SK-N-SH (cell line): ENCODE data around the gene SLC9C1. TPM values are rescaled to one million over a fixed set of nuclear protein-coding genes. Genes with fewer than 3 reads are reported as not detected.

ENCODE experiments used
- CTCF ChIA-PET: fragments of 300-600, 350-600 bp; formaldehyde crosslinking; extraction: SDS; loops from one replicate; lab custom pipeline; 2021; lab: Yijun Ruan, JAX
- POLR2A ChIA-PET: fragments of 350-600 bp; sonication (Branson Sonifier 250); formaldehyde crosslinking; extraction: SDS; loops from one replicate; lab custom pipeline; 2020; ENCODE audit warnings: antibody characterized with exemption, inconsistent platforms; lab: Yijun Ruan, JAX
- DNase-seq: peaks from one replicate; pipeline ENCODE4 v3.0.0; 2012
- H2AFZ ChIP-seq: fragments of 200-600 bp; sonication (generic); 2 replicates; pipeline ENCODE4 v1.8.1; 2016; ENCODE audit warnings: antibody characterized with exemption, mild to moderate bottlenecking, low read depth
- H3F3A ChIP-seq: fragments of 200-600 bp; sonication (generic); replicated peaks from 2 replicates; pipeline ENCODE3; 2016; ENCODE audit warnings: antibody characterized with exemption, mild to moderate bottlenecking; ENCODE audit not compliant: insufficient read depth
- H3K27ac ChIP-seq, 2 experiments: fragments of 200-500 bp in 1 of 2; fragments of 200-600 bp in 1 of 2; sonication (Bioruptor generic) in 1 of 2; sonication (generic), shearing (Covaris generic) in 1 of 2; 2 replicates each; pipeline versions ENCODE4 v1.5.1 to v1.6.1; 2014 to 2016; ENCODE audit warnings: low read depth in 2 of 2, inconsistent platforms in 1 of 2, low read length in 1 of 2, mild to moderate bottlenecking in 1 of 2, mixed read lengths in 1 of 2
- H3K27me3 ChIP-seq: fragments of 200-600 bp; sonication (generic), shearing (Covaris generic); 2 replicates; pipeline ENCODE4 v1.6.1; 2016; ENCODE audit warnings: mixed run types; ENCODE audit not compliant: insufficient read depth
- H3K36me3 ChIP-seq, 2 experiments: fragments of 200-500 bp in 1 of 2; fragments of 200-600 bp in 1 of 2; sonication (Bioruptor generic) in 1 of 2; sonication (generic) in 1 of 2; replicated peaks in 1 of 2; 2 replicates each; pipeline versions ENCODE3 to v1.5.1; 2014 to 2016; ENCODE audit warnings: low read length in 1 of 2, mild to moderate bottlenecking in 1 of 2; ENCODE audit not compliant: insufficient read depth in 2 of 2, control insufficient read depth in 1 of 2
- H3K4me1 ChIP-seq, 2 experiments: fragments of 200-500 bp in 1 of 2; fragments of 200-600 bp in 1 of 2; sonication (Bioruptor generic) in 1 of 2; sonication (generic), shearing (Covaris generic) in 1 of 2; 2 replicates each; pipeline versions ENCODE4 v1.5.1 to v1.6.1; 2014 to 2016; ENCODE audit warnings: low read depth in 1 of 2, low read length in 1 of 2, mixed run types in 1 of 2; ENCODE audit not compliant: insufficient read depth in 2 of 2, control insufficient read depth in 1 of 2
- H3K4me2 ChIP-seq: fragments of 200-600 bp; sonication (generic), shearing (Covaris generic); 2 replicates; pipeline ENCODE4 v1.6.1; 2017; ENCODE audit warnings: mixed run types
- H3K4me3 ChIP-seq, 2 experiments: fragments of 200-500 bp in 1 of 2; fragments of 200-600 bp in 1 of 2; sonication (Bioruptor generic) in 1 of 2; sonication (generic), shearing (Covaris generic) in 1 of 2; 2 replicates each; pipeline versions ENCODE4 v1.5.1 to v1.8.1; 2014 to 2016; ENCODE audit warnings: low read depth in 2 of 2, inconsistent platforms in 1 of 2, low read length in 1 of 2, mild to moderate bottlenecking in 1 of 2, mixed read lengths in 1 of 2, moderate library complexity in 1 of 2
- H3K79me2 ChIP-seq: fragments of 200-600 bp; sonication (generic); 2 replicates; pipeline ENCODE4 v1.8.1; 2017; ENCODE audit warnings: mild to moderate bottlenecking; ENCODE audit not compliant: insufficient read depth
- H3K9ac ChIP-seq: fragments of 200-600 bp; sonication (generic); 2 replicates; pipeline ENCODE4 v1.6.1; 2017; ENCODE audit warnings: mixed run types
- H3K9me2 ChIP-seq: fragments of 200-600 bp; sonication (generic); 2 replicates; pipeline ENCODE4 v1.6.1; 2017; ENCODE audit warnings: mixed run types
- H3K9me3 ChIP-seq: fragments of 200-600 bp; sonication (generic); 2 replicates; pipeline ENCODE4 v1.6.1; 2017; ENCODE audit warnings: mixed run types, mild to moderate bottlenecking, moderate library complexity
- H4K20me1 ChIP-seq: fragments of 200-600 bp; sonication (generic); 2 replicates; pipeline ENCODE4 v1.6.1; 2017; ENCODE audit warnings: mild to moderate bottlenecking, mixed run types; ENCODE audit not compliant: insufficient read depth
- FOSL2 ChIP-seq: IDR thresholded peaks from 2 replicates; pipeline ENCODE4 v1.4.0; 2012; ENCODE audit warnings: low read depth, mild to moderate bottlenecking, moderate library complexity, borderline replicate concordance
- MAX ChIP-seq: IDR thresholded peaks from 2 replicates; pipeline ENCODE4 v1.4.0; 2012; ENCODE audit warnings: low read depth
- NFIC ChIP-seq: IDR thresholded peaks from 2 replicates; pipeline ENCODE4 v1.4.0; 2012; ENCODE audit warnings: borderline replicate concordance
- RCOR1 ChIP-seq: fragments of 150-350 bp; IDR thresholded peaks from 2 replicates; pipeline ENCODE4 v1.6.1; 2017; ENCODE audit warnings: antibody characterized with exemption, low read length
- SIN3A ChIP-seq: IDR thresholded peaks from 2 replicates; pipeline ENCODE4 v1.6.1; 2012; ENCODE audit warnings: low read depth, mild to moderate bottlenecking, low read length, moderate library complexity, borderline replicate concordance
- WGBS: methylation state at CpG from one replicate; pipeline ENCODE4 v1.1.6; 2017; ENCODE audit warnings: low lambda C conversion rate; 5-methylcytosine and 5-hydroxymethylcytosine counted together
- polyA plus RNA-seq, 3 experiments: library from polyadenylated mRNA; depleted of rRNA; stranded (reverse); fragments of >200 nt; gene quantifications; 2 replicates each; pipeline ENCODE4 v1.2.3, GENCODE V29; 2012
- small RNA-seq, 7 experiments: library from RNA; depleted of rRNA; stranded (forward); fragments of <200 nt; gene quantifications; one replicate each; pipeline ENCODE3, GENCODE V24; 2012
- TF ChIP-seq, protein P1 (sequence below): IDR thresholded peaks from 2 replicates; pipeline ENCODE4; 2012
- TF ChIP-seq, protein P2 (sequence below): IDR thresholded peaks from 2 replicates; pipeline ENCODE4 v1.4.0; 2012; ENCODE audit warnings: low read depth, borderline replicate concordance
- TF ChIP-seq, protein P3 (sequence below): IDR thresholded peaks from 2 replicates; pipeline ENCODE4 v1.4.0; 2012; ENCODE audit warnings: low read depth, borderline replicate concordance

SLC9C1 gene
- polyA plus RNA-seq, 1 of the 3 experiments (the other 2 are of a cell fraction), result not detected

GRCh38 chr3:112092496-112093179, 201.4 kb downstream of the SLC9C1 start (continued):
- TF ChIP-seq, protein P1, sequence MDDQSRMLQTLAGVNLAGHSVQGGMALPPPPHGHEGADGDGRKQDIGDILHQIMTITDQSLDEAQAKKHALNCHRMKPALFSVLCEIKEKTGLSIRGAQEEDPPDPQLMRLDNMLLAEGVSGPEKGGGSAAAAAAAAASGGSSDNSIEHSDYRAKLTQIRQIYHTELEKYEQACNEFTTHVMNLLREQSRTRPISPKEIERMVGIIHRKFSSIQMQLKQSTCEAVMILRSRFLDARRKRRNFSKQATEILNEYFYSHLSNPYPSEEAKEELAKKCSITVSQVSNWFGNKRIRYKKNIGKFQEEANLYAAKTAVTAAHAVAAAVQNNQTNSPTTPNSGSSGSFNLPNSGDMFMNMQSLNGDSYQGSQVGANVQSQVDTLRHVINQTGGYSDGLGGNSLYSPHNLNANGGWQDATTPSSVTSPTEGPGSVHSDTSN, result no peak
- TF ChIP-seq NFIC, result no peak
- no peak for TF ChIP-seq RCOR1
- no peak for TF ChIP-seq SIN3A
- no peak for TF ChIP-seq FOSL2
- TF ChIP-seq MAX, result no peak
- TF ChIP-seq, all 33 proteins: peak for 0

- CTCF ChIA-PET, result no interaction called here
- H2AFZ ChIP-seq, result no peak overlapping the region
- peaks cover 5% of the 10 kb centered on the region in 2 experiments; a peak in 2 of 4 replicates for H3K4me1 ChIP-seq
- H3K4me2 ChIP-seq, result no peak overlapping the region
- H3K36me3 ChIP-seq, result peaks cover 0 to 13% of the 10 kb centered on the region in 2 experiments
- no peak for DNase-seq
- 86% methylated on average over 6 of the region's 6 CpGs for WGBS
- peaks cover 64% of the 10 kb centered on the region for H3K79me2 ChIP-seq
- POLR2A ChIA-PET, result no interaction called here
- TF ChIP-seq, protein P2, sequence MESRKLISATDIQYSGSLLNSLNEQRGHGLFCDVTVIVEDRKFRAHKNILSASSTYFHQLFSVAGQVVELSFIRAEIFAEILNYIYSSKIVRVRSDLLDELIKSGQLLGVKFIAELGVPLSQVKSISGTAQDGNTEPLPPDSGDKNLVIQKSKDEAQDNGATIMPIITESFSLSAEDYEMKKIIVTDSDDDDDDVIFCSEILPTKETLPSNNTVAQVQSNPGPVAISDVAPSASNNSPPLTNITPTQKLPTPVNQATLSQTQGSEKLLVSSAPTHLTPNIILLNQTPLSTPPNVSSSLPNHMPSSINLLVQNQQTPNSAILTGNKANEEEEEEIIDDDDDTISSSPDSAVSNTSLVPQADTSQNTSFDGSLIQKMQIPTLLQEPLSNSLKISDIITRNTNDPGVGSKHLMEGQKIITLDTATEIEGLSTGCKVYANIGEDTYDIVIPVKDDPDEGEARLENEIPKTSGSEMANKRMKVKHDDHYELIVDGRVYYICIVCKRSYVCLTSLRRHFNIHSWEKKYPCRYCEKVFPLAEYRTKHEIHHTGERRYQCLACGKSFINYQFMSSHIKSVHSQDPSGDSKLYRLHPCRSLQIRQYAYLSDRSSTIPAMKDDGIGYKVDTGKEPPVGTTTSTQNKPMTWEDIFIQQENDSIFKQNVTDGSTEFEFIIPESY, result no peak
- TF ChIP-seq MAX (no peak), FOSL2 (no peak)
- TF ChIP-seq, protein P3, sequence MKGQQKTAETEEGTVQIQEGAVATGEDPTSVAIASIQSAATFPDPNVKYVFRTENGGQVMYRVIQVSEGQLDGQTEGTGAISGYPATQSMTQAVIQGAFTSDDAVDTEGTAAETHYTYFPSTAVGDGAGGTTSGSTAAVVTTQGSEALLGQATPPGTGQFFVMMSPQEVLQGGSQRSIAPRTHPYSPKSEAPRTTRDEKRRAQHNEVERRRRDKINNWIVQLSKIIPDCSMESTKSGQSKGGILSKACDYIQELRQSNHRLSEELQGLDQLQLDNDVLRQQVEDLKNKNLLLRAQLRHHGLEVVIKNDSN, result no peak
- no peak overlapping the region for H3K27ac ChIP-seq
- H3K27me3 ChIP-seq, result no peaks in the 10 kb centered on the region
- H3K9ac ChIP-seq, result no peak overlapping the region
- H3K9me3 ChIP-seq, result no peaks in the 10 kb centered on the region
- peaks cover 8% of the 10 kb centered on the region for H3F3A ChIP-seq
- no peak overlapping the region for H3K4me3 ChIP-seq
- no peaks in the 10 kb centered on the region for H4K20me1 ChIP-seq
- H3K9me2 ChIP-seq, result no peaks in the 10 kb centered on the region
These were observed 203.0 kb downstream of the SLC9C1 start for GRCh38 chr3:112090887-112091586.

Small RNA genes lying within 50 kb of the gene (small RNA-seq; reads per million reads assigned to genes)
- 0 reads per million in 7 experiments for gene MIR567

Other genes starting within 250 kb of the SLC9C1 start
- 5.4 and 8.7 TPM in 2 replicates for gene C3orf52, start 207.8 kb downstream of the SLC9C1 start, polyA plus RNA-seq (2012; rRNA removed)
- gene GCSAM, start 161.0 kb downstream of the SLC9C1 start, polyA plus RNA-seq (2012; rRNA removed), result not detected in 2 replicates
- gene CD200, start 38.9 kb upstream of the SLC9C1 start, polyA plus RNA-seq (2012; rRNA removed), result 1.0 and 1.1 TPM in 2 replicates
- gene BTLA, start 205.3 kb upstream of the SLC9C1 start, polyA plus RNA-seq (2012; rRNA removed), result not detected in 2 replicates